Measurements from ENCODE around the gene MAMLD1. TPM values are rescaled to one million over a fixed set of nuclear protein-coding genes. Genes with fewer than 3 reads are reported as not detected.

The MAMLD1 gene
- total and polyA plus RNA-seq, 2 experiments from 2014 or later = 4.1 to 9.0 TPM

DNA sequence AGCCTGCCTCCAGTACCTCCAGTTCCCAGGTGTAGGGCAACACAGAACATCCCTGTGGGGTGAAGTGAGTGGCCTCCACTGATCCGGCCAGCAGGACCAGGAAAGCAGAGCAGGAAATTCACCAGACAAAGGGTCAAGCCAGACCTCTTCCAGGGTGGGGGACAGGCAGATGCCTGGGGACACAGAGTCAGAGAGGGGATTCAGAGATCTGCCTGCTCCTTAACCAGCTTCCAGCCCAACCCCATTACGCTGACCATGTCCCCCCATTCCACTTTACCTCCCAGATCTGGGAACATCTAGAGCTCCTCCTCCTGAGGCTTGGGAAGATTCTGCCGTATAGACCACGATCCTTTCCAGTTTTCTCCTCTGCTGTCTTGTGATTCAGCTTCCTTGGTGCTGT lies 132.4 kb downstream of the MAMLD1 start:
- H3K4me1 ChIP-seq (ENCODE audit: insufficient read depth) = no peaks in the 10 kb centered on the region
- no peak overlapping the region for H2AFZ ChIP-seq
- H3K9me2 ChIP-seq (ENCODE audit: insufficient read depth) = no peaks in the 10 kb centered on the region
- in situ Hi-C loops (cut with MboI) = loop anchor here (25.0 kb wide), 1 partner anchor 533 kb away; no protein-coding TSS in a partner anchor
- no peak for TF ChIP-seq EZH2phosphoT487 (IDR thresholded peaks at IDR 0.05; ENCODE audit: insufficient read depth, low read depth)
- no peak for TF ChIP-seq EZH2 (IDR thresholded peaks at IDR 0.05; ENCODE audit: insufficient read depth, poor library complexity, severe bottlenecking)
- WGBS, 2 experiments (ENCODE audit: low coverage in 1 of 2, low lambda C conversion rate in 2 of 2, missing lambda C conversion rate in 2 of 2) = 96 to 100% methylated on average over 3 to 4 of the region's 4 CpGs
- no peaks in the 10 kb centered on the region for H3K79me2 ChIP-seq (ENCODE audit: insufficient read depth)
- no peaks in the 10 kb centered on the region for H3F3A ChIP-seq (ENCODE audit: insufficient read depth)
- H4K20me1 ChIP-seq (ENCODE audit: insufficient read depth) = no peaks in the 10 kb centered on the region
- H3K9me3 ChIP-seq (ENCODE audit: low read depth) = no peaks in the 10 kb centered on the region
- H3K27ac ChIP-seq = no peak overlapping the region
- H3K36me3 ChIP-seq (ENCODE audit: low read depth) = no peaks in the 10 kb centered on the region
- DNase-seq = no peak
- H3K9ac ChIP-seq = no peak overlapping the region
- H3K4me3 ChIP-seq = no peak overlapping the region
- H3K4me2 ChIP-seq (ENCODE audit: unreplicated experiment) = no peak overlapping the region
- H3K27me3 ChIP-seq (replicated peaks; ENCODE audit: insufficient read depth) = no peaks in the 10 kb centered on the region

- in situ Hi-C loops (cut with MboI) = loop anchor here (25.0 kb wide), 1 partner anchor 537 kb away; no protein-coding TSS in a partner anchor
- Histone ChIP-seq H3F3A (ENCODE audit: insufficient read depth) (peaks cover 3% of the 10 kb centered on the region; the same call in 1 of the 2 replicates), H3K27ac (no peak overlapping the region), H3K36me3 (ENCODE audit: low read depth) (no peaks in the 10 kb centered on the region), H3K27me3 (replicated peaks; ENCODE audit: insufficient read depth) (no peaks in the 10 kb centered on the region), H3K9me2 (ENCODE audit: insufficient read depth) (no peaks in the 10 kb centered on the region), H3K9me3 (ENCODE audit: low read depth) (no peaks in the 10 kb centered on the region), H3K9ac (no peak overlapping the region), H4K20me1 (ENCODE audit: insufficient read depth) (no peaks in the 10 kb centered on the region), H2AFZ (no peak overlapping the region), H3K4me2 (ENCODE audit: unreplicated experiment) (no peak overlapping the region), H3K79me2 (ENCODE audit: insufficient read depth) (no peaks in the 10 kb centered on the region), H3K4me3 (no peak overlapping the region), H3K4me1 (ENCODE audit: insufficient read depth) (peaks cover 6% of the 10 kb centered on the region)
- TF ChIP-seq EZH2 (IDR thresholded peaks at IDR 0.05; ENCODE audit: insufficient read depth, poor library complexity, severe bottlenecking) = no peak
- TF ChIP-seq EZH2phosphoT487 (IDR thresholded peaks at IDR 0.05; ENCODE audit: insufficient read depth, low read depth) = no peak
- peak; percentile 23 for DNase-seq
- whole genome bisulfite sequencing, 2 experiments (ENCODE audit: low coverage in 1 of 2, low lambda C conversion rate in 2 of 2, missing lambda C conversion rate in 2 of 2) = 63 to 64% methylated on average over 3 of the region's 3 CpGs
These were observed 136.1 kb downstream of the MAMLD1 start for GRCh38 chrX:150499240-150499639.

GRCh38 chrX:150502091-150502490 lies 139.0 kb downstream of the MAMLD1 start:
- WGBS, 2 experiments (ENCODE audit: low coverage in 1 of 2, low lambda C conversion rate in 2 of 2, missing lambda C conversion rate in 2 of 2) = 56 to 76% methylated on average over 2 to 3 of the region's 3 CpGs
- in situ Hi-C loops (cut with MboI) = no loop called here
- DNase-seq = no peak
- Histone ChIP-seq H3K4me2 (ENCODE audit: unreplicated experiment) (no peak overlapping the region), H4K20me1 (ENCODE audit: insufficient read depth) (no peaks in the 10 kb centered on the region), H3K79me2 (ENCODE audit: insufficient read depth) (no peaks in the 10 kb centered on the region), H3K9me2 (ENCODE audit: insufficient read depth) (no peaks in the 10 kb centered on the region), H2AFZ (no peak overlapping the region), H3K36me3 (ENCODE audit: low read depth) (no peaks in the 10 kb centered on the region), H3K9ac (no peak overlapping the region), H3K27me3 (replicated peaks; ENCODE audit: insufficient read depth) (no peaks in the 10 kb centered on the region), H3K4me1 (ENCODE audit: insufficient read depth) (peaks cover 26% of the 10 kb centered on the region), H3K27ac (no peak overlapping the region), H3K9me3 (ENCODE audit: low read depth) (no peaks in the 10 kb centered on the region), H3F3A (ENCODE audit: insufficient read depth) (peaks cover 12% of the 10 kb centered on the region; the same call in 1 of the 2 replicates), H3K4me3 (no peak overlapping the region)
- TF ChIP-seq EZH2 (IDR thresholded peaks at IDR 0.05; ENCODE audit: insufficient read depth, poor library complexity, severe bottlenecking) (no peak), EZH2phosphoT487 (IDR thresholded peaks at IDR 0.05; ENCODE audit: insufficient read depth, low read depth) (no peak)

GRCh38 chrX:150502979-150503897 lies 140.1 kb downstream of the MAMLD1 start:
- H3K4me2 ChIP-seq (ENCODE audit: unreplicated experiment) = no peak overlapping the region
- H4K20me1 ChIP-seq (ENCODE audit: insufficient read depth) = no peaks in the 10 kb centered on the region
- H3K4me1 ChIP-seq (ENCODE audit: insufficient read depth) = peaks cover 30% of the 10 kb centered on the region
- no peak for TF ChIP-seq EZH2 (IDR thresholded peaks at IDR 0.05; ENCODE audit: insufficient read depth, poor library complexity, severe bottlenecking)
- TF ChIP-seq EZH2phosphoT487 (IDR thresholded peaks at IDR 0.05; ENCODE audit: insufficient read depth, low read depth) = no peak
- H3K27ac ChIP-seq = no peak overlapping the region
- H3F3A ChIP-seq (ENCODE audit: insufficient read depth) = peaks cover 12% of the 10 kb centered on the region; the same call in 1 of the 2 replicates
- H3K4me3 ChIP-seq = no peak overlapping the region
- in situ Hi-C loops (cut with MboI) = no loop called here
- no peak for DNase-seq
- no peaks in the 10 kb centered on the region for H3K36me3 ChIP-seq (ENCODE audit: low read depth)
- WGBS, 2 experiments (ENCODE audit: low coverage in 1 of 2, low lambda C conversion rate in 2 of 2, missing lambda C conversion rate in 2 of 2) = 90% methylated on average over 13 to 16 of the region's 19 CpGs
- no peaks in the 10 kb centered on the region for H3K9me3 ChIP-seq (ENCODE audit: low read depth)
- no peaks in the 10 kb centered on the region for H3K9me2 ChIP-seq (ENCODE audit: insufficient read depth)
- no peak overlapping the region for H3K9ac ChIP-seq
- H2AFZ ChIP-seq = no peak overlapping the region
- H3K27me3 ChIP-seq (replicated peaks; ENCODE audit: insufficient read depth) = no peaks in the 10 kb centered on the region
- H3K79me2 ChIP-seq (ENCODE audit: insufficient read depth) = no peaks in the 10 kb centered on the region
